Dermis blood vessel endothelial cell (primary cell): ENCODE data around the gene GRAMD4. TPM values are rescaled to one million over a fixed set of nuclear protein-coding genes. Genes with fewer than 3 reads are reported as not detected.
"Not testable (repeated sequence)": the region's sequence is repeated elsewhere in the genome, so short reads cannot be mapped to it uniquely, and the experiment has no call there.

Experiments used
- DNase-seq: peaks from one replicate; pipeline ENCODE4 v3.0.0; 2010
- total RNA-seq: library from RNA; depleted of rRNA; stranded (reverse); fragments of >200 nt; gene quantifications from 2 replicates; pipeline ENCODE4 v1.2.3, GENCODE V29; 2014

GRAMD4 gene
- total RNA-seq, 1 donor from 2014 or later: 58.5 TPM

DNA sequence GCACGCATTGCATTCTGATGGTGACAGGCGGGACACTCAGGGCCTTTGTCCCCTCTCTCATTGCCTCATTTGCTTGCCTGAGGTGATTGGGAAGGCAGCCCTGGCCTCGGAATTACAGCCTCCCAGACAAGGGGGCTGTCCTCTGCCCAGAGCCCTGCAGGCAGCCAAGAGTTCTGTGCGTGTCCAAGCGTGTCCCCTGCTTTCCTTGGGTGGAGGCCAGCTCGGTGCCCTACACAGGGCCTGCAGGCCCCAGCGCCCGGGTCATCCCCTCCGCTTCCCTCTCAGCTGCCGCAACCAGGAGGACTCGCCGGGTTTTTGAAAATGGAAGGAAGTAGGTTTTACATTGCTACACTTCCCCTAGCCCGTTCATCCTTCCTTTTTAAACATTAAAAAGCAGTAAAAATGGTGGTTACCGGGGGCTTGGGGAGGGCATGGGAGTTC is 1.9 kb downstream of the GRAMD4 start:
- peak; percentile 14 for DNase-seq

DNA sequence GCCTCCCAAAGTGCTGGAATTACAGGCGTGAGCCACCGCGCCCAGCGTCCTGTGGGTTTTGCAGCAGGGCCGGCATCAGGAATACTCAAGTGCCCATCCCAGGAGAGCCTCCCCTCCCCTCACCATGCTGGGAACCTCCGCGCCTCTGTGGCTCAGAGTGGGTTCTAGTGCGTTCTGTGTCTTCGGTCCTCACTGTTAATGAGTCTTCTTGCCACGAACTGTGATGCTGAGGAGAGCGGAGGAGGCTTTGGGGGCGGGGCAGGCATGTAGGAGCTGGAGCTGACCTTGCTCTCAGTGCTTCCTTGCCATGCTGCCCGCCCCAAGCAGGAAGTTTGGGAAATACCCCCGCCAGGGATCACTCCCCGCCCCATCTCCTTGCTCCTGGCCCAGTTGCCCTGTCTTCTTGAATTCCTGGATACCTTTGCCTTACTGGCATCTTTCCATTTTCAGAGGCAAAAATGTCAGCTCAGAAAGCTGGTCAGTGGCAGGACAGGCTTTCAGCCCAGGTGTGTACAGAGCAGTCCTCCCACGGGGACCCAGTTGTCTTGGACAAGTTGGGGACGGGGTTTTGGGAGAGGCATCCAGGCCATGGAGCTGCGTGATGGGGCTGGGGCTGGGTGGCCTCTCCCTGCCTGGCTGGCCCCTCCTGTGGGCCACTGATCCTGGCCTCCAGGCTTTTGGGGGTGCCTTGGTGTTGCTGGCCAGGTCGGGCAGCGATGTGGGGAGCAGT is 5.1 kb downstream of the GRAMD4 start:
- no peak for DNase-seq

DNA sequence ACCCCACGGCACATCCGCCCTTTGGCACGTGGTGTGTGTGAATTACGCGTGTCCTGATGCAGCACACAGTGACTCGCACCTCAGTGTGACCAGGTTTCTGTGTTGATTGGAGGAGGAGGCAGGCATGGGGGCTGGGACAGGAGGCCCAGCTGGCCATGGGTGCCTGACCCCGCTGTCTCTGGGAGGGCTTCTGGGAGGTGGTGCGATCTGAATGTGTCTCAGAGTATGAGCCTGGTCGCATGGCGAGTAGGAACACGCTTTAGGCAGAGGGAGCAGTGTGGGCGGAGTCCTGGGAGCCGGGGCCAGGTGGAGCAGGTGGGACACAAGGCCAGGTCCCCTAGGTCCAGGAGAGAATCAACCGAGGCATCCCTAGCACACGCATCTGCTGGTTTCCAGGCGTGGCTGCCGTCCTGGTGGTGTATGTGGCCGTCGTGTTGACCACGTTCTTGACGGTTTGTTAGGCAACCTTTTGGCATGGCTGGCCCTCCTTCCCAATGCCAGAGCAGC is 5.7 kb downstream of the GRAMD4 start:
- no peak for DNase-seq

DNA sequence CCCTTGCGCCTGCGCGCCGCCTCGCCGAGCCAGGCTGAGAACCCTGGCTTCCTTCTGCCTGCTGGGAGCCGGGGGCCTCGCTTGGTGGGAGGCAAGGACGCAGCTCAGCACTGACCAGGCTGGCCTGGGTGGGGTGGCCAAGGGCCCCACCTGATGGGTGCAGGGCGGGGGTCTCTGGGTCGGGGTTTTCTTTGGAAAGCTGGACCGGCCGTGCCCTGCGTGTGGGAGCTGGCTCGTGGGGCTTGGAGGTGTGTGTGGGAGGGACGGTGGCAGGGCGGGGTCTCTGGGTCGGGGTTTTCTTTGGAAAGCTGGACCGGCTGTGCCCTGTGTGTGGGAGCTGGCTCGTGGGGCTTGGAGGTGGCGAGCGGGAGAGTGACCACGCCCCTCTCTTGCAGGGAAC is 6.2 kb downstream of the GRAMD4 start:
- DNase-seq: no peak

DNA sequence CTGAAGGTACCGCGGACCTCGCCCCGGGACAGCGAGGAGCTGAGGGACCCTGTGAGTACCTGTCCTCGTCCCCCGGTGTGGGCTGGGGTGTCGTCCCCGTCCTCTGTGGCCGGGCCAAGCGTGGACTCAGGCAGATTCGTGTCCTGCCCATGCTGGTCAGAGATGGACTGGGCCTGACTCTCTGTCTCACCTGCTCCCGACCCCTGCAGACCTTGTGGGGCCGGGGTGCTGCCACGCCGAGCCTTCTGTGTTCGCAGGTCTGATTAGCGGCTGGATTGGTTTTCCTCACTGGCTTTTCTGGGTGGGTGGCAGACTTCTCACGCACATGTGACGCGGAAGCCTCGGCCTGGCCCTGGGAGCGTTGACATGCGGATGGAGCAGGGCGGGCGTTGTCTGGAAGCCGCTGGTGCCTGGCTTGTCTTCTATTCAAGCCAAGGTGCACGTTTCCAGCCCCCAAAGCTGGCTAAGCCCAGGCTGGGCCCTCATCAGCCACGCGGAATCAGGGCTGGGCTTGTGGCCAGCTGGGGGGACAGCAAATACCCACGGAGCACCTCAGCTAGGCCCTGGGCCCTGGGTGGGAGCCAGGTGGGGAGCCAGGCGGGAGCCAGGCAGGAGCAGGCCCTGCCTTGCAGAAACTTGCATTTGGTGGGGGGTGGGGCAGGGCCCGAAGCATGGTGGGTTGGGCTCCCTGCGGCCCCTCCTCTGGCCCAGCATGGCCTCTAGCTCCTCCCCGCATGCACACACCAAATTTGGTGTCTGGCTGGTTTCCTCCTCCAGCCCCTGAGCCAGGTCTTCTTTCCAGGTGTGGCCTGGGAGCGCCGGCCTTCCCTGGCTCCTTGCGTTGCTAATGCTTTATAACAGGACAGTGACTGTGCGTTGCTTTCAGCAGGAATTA is 7.0 kb downstream of the GRAMD4 start:
- no peak for DNase-seq

DNA sequence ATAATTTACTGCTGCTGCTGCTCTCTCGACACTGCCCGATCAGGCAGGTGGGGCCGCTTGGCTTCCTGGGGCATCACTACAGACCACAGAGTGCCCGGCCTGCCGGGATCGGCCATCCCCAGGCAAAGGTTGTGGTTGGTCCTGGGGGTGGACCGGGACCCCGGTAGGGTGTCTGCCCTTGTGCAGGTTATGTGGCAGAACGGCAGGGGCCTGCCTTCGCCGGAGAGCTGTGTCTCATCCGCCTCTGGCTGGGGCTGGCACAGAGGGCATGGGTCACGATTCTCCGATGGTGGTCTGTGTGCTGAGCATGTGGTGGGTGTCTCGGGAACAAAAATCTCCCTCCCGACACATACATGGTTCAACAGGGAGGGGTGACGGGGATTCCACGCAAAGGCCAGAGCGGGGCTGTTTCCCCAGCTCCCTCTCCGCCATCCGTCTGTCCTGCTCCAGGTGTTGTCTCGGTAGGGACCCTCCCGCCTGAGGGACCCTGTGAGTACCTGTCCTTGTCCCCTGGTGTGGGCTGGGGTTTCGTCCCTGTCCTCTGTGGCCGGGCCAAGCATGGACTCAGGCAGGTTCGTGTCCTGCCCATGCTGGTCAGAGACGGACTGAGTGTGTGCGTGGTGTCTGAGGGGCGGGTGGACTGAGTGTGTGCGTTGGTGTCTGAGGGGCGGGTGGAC is 7.8 kb downstream of the GRAMD4 start:
- no peak for DNase-seq

DNA sequence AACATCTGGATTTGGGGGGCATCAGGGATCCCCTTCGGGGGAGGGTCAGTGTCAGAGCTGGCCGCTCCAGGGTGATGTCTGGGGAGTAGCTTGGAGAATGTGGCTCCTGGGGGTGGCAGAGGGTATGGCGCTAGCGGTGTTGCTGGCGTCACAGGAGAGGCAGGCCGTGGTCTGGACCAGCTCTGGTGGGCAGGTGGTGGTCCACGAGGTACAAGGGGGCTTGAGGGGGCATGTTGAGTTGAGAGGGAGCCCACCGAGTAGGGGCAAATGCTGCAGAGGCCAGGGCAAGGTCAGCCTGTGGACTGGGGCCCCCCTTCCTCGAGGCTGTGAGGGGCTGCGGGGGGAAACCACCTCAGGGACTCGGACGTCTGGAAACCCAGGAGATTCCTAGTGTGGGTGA is 8.6 kb downstream of the GRAMD4 start:
- DNase-seq: no peak

DNA sequence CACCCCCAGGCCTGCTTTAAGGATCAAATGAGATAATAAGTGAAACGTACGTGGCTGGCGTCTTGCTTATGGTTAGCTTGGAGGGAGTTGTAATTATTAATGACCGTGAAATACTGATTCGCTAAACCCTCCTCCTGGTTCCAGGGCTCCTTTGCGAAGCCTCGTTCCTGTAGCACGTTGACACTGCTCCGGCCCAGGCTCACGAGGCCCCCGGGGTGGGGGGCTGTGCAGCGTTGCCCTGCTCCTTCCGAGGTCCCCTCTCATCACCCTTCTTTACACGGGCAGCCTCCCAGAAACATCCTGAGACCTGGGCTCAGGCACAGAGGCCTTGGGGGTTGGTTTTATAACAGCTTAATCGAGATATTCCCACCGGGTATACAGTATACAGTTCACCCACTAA is 9.1 kb downstream of the GRAMD4 start:
- no peak for DNase-seq

DNA sequence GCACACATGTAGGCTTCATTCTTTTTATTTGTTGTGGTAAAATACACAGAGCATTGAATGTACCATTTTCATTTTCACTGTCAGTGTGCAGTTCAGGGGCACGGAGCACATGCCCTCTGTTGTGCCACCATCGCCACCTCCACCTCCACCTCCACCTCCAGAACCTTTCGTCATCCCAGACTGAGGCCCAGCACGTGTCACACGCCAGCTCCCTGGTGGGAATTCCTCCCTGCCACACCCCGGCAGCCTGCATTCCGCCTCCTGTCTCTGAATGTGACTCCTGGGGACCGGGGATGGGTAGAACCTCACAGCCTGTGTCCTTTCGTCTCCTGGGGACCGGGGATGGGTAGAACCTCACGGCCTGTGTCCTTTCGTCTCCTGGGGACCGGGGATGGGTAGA is 10.9 kb downstream of the GRAMD4 start:
- DNase-seq: no peak

DNA sequence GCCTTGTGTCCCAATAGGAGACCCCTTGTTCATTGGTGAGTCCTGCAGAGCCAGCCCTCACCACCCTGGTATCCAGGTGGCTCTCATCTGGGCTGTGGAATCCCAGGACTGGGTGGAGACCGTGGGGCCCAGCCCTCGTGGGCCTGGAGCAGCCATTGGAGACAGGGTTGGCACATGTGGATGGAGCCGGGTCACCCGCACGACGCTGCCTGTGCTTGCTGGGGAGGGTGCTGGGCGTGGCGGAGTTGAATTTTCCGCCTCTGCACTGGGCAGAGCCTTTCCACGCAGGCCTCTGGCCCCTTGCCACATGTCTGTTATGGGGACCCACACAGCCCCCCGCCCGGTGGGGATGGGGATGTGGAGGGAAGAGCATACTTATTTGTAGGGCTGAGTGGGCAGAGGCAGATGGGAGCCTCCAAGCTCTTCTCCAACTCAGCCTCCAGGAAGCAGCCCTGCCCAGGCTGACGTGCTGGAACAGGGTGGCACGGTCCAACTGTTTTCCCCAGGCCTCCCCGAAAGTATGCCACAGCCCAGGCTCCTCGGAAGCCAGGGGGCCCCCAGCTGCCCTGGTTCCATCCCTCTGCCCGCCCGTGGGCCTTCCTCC is 12.6 kb downstream of the GRAMD4 start:
- DNase-seq: no peak

DNA sequence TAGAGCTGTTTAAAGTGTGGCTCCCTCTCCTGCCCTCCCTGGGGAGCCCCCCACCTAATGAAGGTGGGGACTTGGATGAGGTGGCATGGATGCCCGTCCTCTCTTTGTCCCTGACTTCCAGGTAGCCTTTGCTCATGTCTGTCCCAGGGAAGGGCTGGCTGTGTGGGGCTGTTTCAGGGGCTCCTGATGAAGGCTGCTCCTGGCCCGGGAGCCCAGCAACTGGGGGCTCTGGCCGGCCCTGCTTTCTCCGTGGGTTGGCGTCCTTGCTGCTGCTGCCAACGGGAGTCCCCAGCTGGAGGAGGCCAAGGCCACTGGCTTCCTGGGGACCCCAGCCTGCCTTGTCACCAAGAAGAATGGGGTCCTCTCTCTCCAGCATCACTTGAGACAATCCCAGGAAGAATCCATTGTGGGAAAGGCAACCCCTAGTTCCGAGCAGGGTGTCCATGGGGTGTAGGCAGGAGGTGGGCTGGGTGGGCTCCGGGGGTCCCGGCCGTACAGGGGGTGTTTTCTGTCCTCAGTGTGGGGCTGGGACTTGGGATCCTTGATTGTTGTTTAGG is 13.2 kb downstream of the GRAMD4 start:
- DNase-seq: no peak

DNA sequence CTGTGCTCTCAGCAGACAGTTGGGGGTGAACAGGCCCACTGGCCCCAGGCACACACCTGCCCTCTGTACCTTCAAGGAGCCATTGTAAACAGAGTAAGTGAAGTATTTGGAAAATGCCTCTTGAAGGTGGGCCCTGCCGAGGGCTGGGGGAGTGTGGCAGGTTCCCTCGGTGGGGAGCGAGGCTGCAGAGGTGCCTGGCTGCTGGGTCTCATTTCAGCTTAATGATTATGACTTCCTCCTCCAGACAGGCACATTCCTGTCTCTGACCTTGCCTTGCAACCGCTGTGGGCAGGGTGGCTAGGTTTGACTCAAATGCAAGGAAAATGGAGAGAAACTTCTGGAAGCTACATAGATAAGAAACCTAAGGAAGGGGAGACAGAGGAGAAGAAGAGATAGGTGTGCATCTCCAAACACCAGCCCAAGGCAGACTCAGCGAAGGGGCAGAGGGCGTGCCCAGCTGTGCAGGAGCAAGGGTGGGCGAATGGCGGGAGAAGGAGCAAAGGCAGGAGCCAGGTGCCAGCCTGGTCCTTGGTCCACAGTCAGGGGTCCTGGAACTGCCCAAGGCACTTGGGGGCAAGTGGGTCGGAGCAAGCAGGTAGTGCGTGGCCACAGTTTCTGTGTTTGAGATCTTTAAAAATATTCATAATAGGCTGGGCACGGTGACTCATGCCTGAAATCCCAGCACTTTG is 14.0 kb downstream of the GRAMD4 start:
- no peak for DNase-seq

DNA sequence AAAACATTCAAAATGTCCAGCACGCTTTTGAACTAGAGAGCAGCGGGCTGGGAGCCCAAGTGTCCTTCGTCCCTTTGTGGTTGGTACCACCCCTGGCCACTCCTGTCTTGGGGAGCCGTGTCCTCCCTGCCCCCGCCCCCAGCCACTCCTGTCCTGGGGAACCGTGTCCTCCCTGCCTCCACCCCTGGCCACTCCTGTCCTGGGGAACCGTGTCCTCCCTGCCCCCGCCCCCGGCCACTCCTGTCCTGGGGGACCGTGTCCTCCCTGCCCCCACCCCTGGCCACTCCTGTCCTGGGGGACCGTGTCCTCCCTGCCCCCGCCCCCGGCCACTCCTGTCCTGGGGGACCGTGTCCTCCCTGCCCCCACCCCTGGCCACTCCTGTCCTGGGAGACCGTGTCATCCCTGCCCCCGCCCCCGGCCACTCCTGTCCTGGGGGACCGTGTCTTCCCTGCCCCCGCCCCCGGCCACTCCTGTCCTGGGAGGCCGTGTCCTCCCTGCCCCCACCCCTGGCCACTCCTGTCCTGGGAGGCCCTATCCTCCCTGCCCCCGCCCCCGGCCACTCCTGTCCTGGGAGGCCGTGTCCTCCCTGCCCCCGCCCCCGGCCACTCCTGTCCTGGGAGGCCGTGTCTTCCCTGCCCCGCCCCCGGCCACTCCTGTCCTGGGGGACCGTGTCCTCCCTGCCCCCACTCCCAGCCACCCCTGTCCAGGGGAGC is 14.9 kb downstream of the GRAMD4 start:
- not testable (repeated sequence) for DNase-seq

DNA sequence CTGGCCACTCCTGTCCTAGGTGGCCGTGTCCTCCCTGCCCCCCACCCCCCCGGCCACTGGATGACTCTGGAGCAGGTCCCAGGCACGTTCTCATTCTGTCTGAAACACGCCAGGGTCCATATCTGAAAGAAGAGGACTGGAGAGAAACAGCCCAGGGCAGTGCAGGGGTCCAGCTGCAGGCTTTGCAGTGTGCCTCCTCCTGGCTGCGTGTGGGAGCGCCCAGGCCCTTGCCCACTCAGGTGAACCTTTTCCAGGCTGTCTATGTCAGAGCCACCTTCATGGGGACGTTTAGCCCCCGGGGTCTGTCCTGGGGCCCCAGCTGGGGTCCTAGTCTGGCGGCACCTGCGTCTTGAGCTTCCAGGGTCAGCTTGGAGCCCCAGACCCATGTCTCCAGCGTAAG is 15.6 kb downstream of the GRAMD4 start:
- DNase-seq: no peak

DNA sequence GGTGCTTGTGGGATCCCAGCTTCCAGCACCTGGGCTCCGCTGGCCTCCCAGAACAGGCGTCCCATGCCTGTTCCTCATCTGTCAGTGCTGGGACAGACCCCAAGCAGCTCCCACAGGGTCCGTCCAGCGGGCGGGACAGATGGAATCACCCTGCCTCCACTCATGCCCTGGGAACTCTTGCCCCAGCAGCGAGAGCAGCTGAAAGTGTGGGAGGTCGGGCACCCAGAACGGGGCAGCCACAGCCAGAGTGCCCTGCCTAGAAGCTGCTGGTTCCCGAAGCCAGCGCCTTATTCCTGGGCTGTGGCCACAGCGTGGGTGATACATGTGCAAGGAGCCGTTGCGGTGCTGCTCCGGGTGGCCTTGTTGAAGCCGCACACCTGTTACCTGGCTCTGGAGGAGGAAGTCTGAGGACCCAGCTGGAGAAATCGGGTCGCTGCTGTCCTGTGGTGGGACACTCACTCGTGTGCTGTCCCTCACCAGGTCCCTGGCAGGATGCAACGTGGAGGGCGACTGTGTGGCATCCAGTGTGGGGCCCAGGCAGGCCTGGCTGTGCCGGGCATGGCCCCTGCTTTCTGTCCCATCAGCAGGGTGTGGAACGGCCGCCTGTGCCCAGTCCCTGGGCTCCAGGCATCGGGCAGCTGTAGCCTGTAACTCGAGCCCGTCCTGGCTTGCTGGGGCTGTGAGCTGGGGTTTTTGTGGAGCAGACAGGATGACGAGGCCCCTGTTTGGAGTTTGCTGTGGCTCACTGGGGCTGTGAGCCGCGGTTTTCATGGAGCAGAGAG is 16.2 kb downstream of the GRAMD4 start:
- DNase-seq: no peak

DNA sequence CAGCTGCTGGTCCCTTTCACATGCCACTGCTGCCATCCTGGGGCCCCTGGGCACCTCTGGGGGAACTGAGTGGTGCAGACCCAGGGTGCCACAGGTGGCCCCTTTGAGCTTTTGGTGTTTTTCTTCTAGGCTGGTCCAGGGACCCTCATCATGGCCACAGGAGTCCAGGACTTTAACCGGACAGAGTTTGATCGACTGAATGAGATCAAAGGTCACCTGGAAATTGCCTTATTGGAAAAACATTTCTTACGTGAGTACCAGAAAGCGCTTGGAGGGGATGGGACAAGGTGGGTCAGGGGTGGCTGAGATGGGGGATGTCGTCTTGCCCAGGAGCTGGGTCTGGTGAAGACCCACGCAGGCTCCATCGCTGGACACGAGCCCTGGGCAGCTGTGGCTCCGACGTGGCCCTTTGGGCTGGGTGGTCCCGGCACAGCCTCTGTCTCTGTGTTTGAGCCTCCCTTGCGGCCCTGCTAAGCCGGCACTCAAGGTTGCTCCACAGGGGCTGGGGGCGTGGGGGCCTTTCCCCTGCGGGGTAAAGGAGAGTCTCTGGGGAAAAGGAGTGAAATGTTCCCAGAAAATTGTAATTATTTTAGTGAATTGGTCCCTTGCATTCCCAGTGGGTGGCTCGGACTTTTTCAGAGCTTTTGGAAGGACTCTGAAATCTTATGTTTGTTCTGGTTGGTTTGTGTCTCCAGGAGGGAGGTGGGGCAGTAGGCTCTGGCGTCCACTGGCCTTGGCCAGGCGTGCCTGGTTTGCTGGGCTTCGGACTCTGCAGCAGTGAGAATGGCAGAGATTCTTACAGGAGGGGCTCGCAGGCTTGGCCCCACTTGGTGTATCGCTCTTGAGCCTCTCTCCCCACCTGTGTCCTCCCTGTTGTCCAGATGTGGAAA is 17.8 kb downstream of the GRAMD4 start:
- no peak for DNase-seq

DNA sequence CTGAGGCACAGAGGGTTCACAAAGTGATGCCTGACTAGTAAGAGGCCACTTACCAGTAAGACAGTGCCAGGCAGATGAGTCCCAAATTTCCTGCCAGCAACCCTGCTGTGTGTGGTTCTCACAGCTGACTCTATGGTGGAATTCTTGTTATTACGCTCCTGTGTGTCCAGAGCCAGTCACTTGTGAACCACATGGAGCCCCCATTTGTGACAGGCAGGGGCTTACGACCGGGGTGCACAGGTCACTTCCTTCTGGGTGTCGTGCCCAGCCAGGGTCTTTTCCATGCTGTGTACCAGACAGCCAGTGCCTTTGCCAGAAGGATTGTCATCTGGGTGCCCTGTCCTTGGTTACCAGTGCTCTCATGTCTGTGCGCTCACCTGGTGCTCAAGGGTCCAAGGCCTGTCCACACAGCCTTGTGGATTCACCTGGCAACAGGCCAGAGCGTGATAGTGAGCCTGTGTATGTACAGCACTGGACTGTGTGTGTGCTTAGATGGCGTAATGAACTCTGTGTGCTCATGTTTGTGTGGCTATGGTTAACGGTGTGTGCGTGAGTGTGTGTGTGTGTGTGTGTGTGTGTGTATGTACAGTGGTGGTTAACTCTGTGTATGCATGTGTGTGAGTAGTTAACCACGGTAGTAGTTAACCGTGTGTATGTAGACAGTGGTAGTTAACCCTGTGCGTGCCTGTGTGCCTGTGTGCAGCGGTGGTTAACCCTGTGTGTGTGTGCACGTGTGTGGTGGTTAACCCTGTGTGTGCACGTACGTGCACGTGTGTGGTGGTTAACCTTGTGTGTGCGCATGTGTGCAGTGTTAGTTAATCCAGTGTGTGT is 18.6 kb downstream of the GRAMD4 start:
- DNase-seq: no peak

DNA sequence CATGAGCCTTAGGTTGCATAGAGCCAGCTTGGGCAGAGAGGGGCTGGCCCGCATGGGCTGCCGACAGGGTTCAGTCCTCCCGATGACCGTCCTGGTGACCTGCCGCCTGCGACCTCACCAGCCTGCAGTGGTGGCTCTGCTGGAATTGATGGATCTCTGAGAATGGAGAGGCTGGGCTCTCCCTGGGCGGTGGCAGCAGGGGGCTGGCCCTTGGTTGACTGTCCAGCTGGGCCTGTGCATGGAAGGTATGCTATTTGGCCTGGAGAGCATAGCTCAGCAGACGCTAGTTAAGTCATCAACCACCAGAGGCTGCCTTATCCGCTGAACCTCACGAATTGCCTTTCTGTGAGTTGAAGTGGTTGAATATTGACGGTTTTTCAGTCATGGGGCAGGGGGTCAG is 19.7 kb downstream of the GRAMD4 start:
- no peak for DNase-seq
